Liver (tissue), 9 donors: Measurements from ENCODE around the gene IGSF6. TPM values are rescaled to one million over a fixed set of nuclear protein-coding genes. Genes with fewer than 3 reads are reported as not detected.

Experiments used
- DNase-seq: peaks from one replicate; pipeline ENCODE4 v3.0.0-alpha.2; 2017; ENCODE audit warnings: low spot score
- H3K27ac ChIP-seq, 2 donors: one replicate each; pipeline ENCODE4 v1.7.0; 2013; ENCODE audit warnings: inconsistent platforms in 2 of 2, low read length in 2 of 2, control low read depth in 1 of 2, low read depth in 1 of 2, mild to moderate bottlenecking in 1 of 2
- H3K27me3 ChIP-seq, 4 donors: one replicate each; pipeline versions ENCODE4 v1.6.1 to v1.7.0; 2013; ENCODE audit warnings: low read length in 3 of 4, inconsistent platforms in 1 of 4, mild to moderate bottlenecking in 1 of 4, moderate library complexity in 1 of 4; ENCODE audit not compliant: control insufficient read depth in 4 of 4, insufficient read depth in 4 of 4
- H3K36me3 ChIP-seq, 4 donors: one replicate each; pipeline versions ENCODE4 v1.6.1 to v1.7.0; 2013; ENCODE audit warnings: low read length in 3 of 4, mild to moderate bottlenecking in 3 of 4, low read depth in 1 of 4, moderate library complexity in 1 of 4; ENCODE audit not compliant: control insufficient read depth in 4 of 4, insufficient read depth in 3 of 4
- H3K4me1 ChIP-seq, 4 donors: one replicate each; pipeline versions ENCODE4 v1.6.1 to v1.7.0; 2013; ENCODE audit warnings: low read length in 3 of 4, mild to moderate bottlenecking in 3 of 4, moderate library complexity in 1 of 4; ENCODE audit not compliant: control insufficient read depth in 4 of 4, insufficient read depth in 4 of 4
- H3K4me3 ChIP-seq, 3 donors: one replicate each; pipeline versions ENCODE4 v1.6.1 to v1.7.0; 2013; ENCODE audit warnings: low read length in 3 of 3, control low read depth in 1 of 3, low read depth in 1 of 3, mild to moderate bottlenecking in 1 of 3
- H3K9ac ChIP-seq, 2 donors: one replicate each; pipeline ENCODE4 v1.7.0; 2013; ENCODE audit warnings: low read length in 2 of 2, mild to moderate bottlenecking in 2 of 2, moderate library complexity in 2 of 2, control low read depth in 1 of 2, low read depth in 1 of 2
- H3K9me3 ChIP-seq, 4 donors: one replicate each; pipeline versions ENCODE4 v1.6.1 to v1.7.0; 2013; ENCODE audit warnings: low read length in 3 of 4; ENCODE audit not compliant: control insufficient read depth in 4 of 4
- ATF3 ChIP-seq: IDR thresholded peaks from 2 replicates; pipeline ENCODE4 v1.6.1; 2016; ENCODE audit warnings: antibody characterized with exemption
- CTCF ChIP-seq: fragments of 150-350 bp; IDR thresholded peaks from 2 replicates; pipeline ENCODE4 v1.5.1; 2017; ENCODE audit warnings: improper control_type of control experiment, low read depth, low read length; ENCODE audit not compliant: missing input control
- EGR1 ChIP-seq, 2 donors: IDR thresholded peaks; 2 replicates each; pipeline ENCODE4 v1.6.1; 2016 to 2018; ENCODE audit warnings: antibody characterized with exemption in 2 of 2, low read depth in 2 of 2
- FOXA1 ChIP-seq: IDR thresholded peaks from 2 replicates; pipeline ENCODE4 v1.6.1; 2016; ENCODE audit warnings: antibody characterized with exemption
- GABPA ChIP-seq, 2 donors: IDR thresholded peaks in 1 of 2; conservative IDR thresholded peaks in 1 of 2; 2 replicates each; pipeline ENCODE4 v1.6.1; 2016; ENCODE audit warnings: antibody characterized with exemption in 2 of 2, mild to moderate bottlenecking in 1 of 2, moderate library complexity in 1 of 2
- HNF4A ChIP-seq, 2 donors: conservative IDR thresholded peaks; 2 replicates each; pipeline ENCODE4 v1.6.1; 2016; ENCODE audit warnings: antibody characterized with exemption in 2 of 2, mild to moderate bottlenecking in 2 of 2
- HNF4G ChIP-seq: IDR thresholded peaks from 2 replicates; pipeline ENCODE4 v1.6.1; 2016; ENCODE audit warnings: antibody characterized with exemption
- JUND ChIP-seq, 2 donors: IDR thresholded peaks; 2 replicates each; pipeline ENCODE4 v1.6.1; 2016; ENCODE audit warnings: antibody characterized with exemption in 2 of 2
- MAX ChIP-seq: IDR thresholded peaks from 2 replicates; pipeline ENCODE4 v1.6.1; 2016; ENCODE audit warnings: antibody characterized with exemption
- NR2F2 ChIP-seq: IDR thresholded peaks from 2 replicates; pipeline ENCODE4 v1.6.1; 2016; ENCODE audit warnings: antibody characterized with exemption
- RAD21 ChIP-seq, 2 donors: IDR thresholded peaks; 2 replicates each; pipeline ENCODE4 v1.6.1; 2016; ENCODE audit warnings: antibody characterized with exemption in 2 of 2, mild to moderate bottlenecking in 2 of 2
- REST ChIP-seq: IDR thresholded peaks from 2 replicates; pipeline ENCODE4 v1.6.1; 2016; ENCODE audit warnings: antibody characterized with exemption, mild to moderate bottlenecking
- RXRA ChIP-seq, 2 donors: IDR thresholded peaks; 2 replicates each; pipeline ENCODE4 v1.6.1; 2017 to 2018; ENCODE audit warnings: antibody characterized with exemption in 2 of 2, mild to moderate bottlenecking in 1 of 2
- SP1 ChIP-seq: IDR thresholded peaks from 2 replicates; pipeline ENCODE4 v1.6.1; 2018; ENCODE audit warnings: antibody characterized with exemption, mild to moderate bottlenecking
- TAF1 ChIP-seq: conservative IDR thresholded peaks from 2 replicates; pipeline ENCODE4 v1.6.1; 2016; ENCODE audit warnings: antibody characterized with exemption, mild to moderate bottlenecking
- WGBS: extraction: QIAGEN DNeasy Blood & Tissue Kit; methylation state at CpG from one replicate; pipeline ENCODE4 v1.1.7; 2013; 5-methylcytosine and 5-hydroxymethylcytosine counted together
- polyA plus RNA-seq, 2 donors: library from polyadenylated mRNA; stranded (reverse) in 1 of 2; unstranded in 1 of 2; fragments of 200-250 nt in 1 of 2; fragments of >200 nt in 1 of 2; fragmentation: Nextera tagmentation in 1 of 2; extraction: Ambion mirVana in 1 of 2; gene quantifications; one replicate each; pipeline versions ENCODE4 v1.2.1 to v1.2.3, GENCODE V29; 2013 to 2015
- total RNA-seq, 2 donors: library from RNA; depleted of rRNA; stranded (reverse); fragments of >200 nt; gene quantifications; one replicate each; pipeline ENCODE4 v1.2.3, GENCODE V29; 2014
- donor health status: healthy.
- donor health status: healthy.
- donor health status: healthy.
- donor health status: healthy.
- donor health status: healthy.

The IGSF6 gene
- total and polyA plus RNA-seq, 4 donors = 2.6 to 27.3 (median 5.4) TPM

GRCh38 chr16:21666772-21667171 is 14.4 kb upstream of the IGSF6 start (continued):
- TF ChIP-seq RXRA (IDR thresholded peaks at IDR 0.05) (no peak), JUND (IDR thresholded peaks at IDR 0.05) (no peak), TAF1 (no peak), SP1 (no peak), NR2F2 (no peak)

- Histone ChIP-seq H3K9ac (no peak overlapping the region), H3K9me3 (no peaks in the 10 kb centered on the region), H3K4me3 (no peak overlapping the region), H3K27ac (no peak overlapping the region), H3K4me1 (no peaks in the 10 kb centered on the region), H3K27me3 (no peaks in the 10 kb centered on the region), H3K36me3 (no peaks in the 10 kb centered on the region)
- 95% methylated on average over 10 of the region's 10 CpGs for whole genome bisulfite sequencing
- DNase-seq = no peak
- TF ChIP-seq SP1 = no peak
- TF ChIP-seq EGR1 (IDR thresholded peaks at IDR 0.05; ENCODE audit: low read depth in 2 of 2) = no peak
- no peak for TF ChIP-seq RXRA (IDR thresholded peaks at IDR 0.05)
- TF ChIP-seq GABPA (IDR thresholded peaks at IDR 0.05 in 1 of 2, conservative IDR thresholded peaks at IDR 0.05 in 1 of 2) = no peak
- TF ChIP-seq FOXA1 = no peak
- TF ChIP-seq MAX = no peak
- no peak for TF ChIP-seq REST
- TF ChIP-seq HNF4G = no peak
- TF ChIP-seq HNF4A (conservative IDR thresholded peaks at IDR 0.05) = no peak
- TF ChIP-seq CTCF = no peak
- no peak for TF ChIP-seq ATF3
- no peak for TF ChIP-seq RAD21 (IDR thresholded peaks at IDR 0.05)
Observed at GRCh38 chr16:21664801-21665492, 12.5 kb upstream of the IGSF6 start.
